ENCODE data around the gene CRIP2. TPM values are rescaled to one million over a fixed set of nuclear protein-coding genes. Genes with fewer than 3 reads are reported as not detected.

The CRIP2 gene
- total and polyA plus RNA-seq, 2 of the 8 experiments (the other 6 are each of a cell fraction or from before 2014, with no cell fraction given): 4.2 to 13.5 TPM

- Histone ChIP-seq H3K4me3 (ENCODE audit: extremely low read depth in 1 of 4, insufficient read depth in 2 of 4, low read depth in 3 of 4, low read length in 4 of 4) (peak overlapping the region; percentile 12 to 59 (median 34); a peak in 5 of 8 replicates), H2BK15ac (ENCODE audit: low read length) (no peak overlapping the region), H3K79me2 (ENCODE audit: control insufficient read depth in 1 of 2, insufficient read depth in 2 of 2, low read length in 2 of 2) (no peaks in the 10 kb centered on the region), H4K8ac (ENCODE audit: extremely low read depth, insufficient read depth, low read length) (peak overlapping the region; percentile 68), H2AK5ac (ENCODE audit: low read depth, low read length) (no peak overlapping the region), H4K20me1 (replicated peaks in 1 of 2; ENCODE audit: control insufficient read depth in 1 of 2, insufficient read depth in 2 of 2, low read length in 2 of 2) (no peaks in the 10 kb centered on the region), H3K36me3 (ENCODE audit: control insufficient read depth in 2 of 4, insufficient read depth in 4 of 4, low read length in 3 of 4) (no peaks in the 10 kb centered on the region; a peak in 1 of 8 replicates), H3K14ac (ENCODE audit: insufficient read length) (no peak overlapping the region), H2AFZ (ENCODE audit: low read length) (no peak overlapping the region; the same call in 1 of the 2 replicates), H3K9me3 (ENCODE audit: insufficient read depth in 2 of 2, low read depth in 1 of 2, low read length in 1 of 2) (peaks cover 3 to 44% of the 10 kb centered on the region in 2 experiments; a peak in 3 of 4 replicates), H3K4me2 (ENCODE audit: insufficient read depth in 1 of 2, low read depth in 2 of 2, low read length in 2 of 2) (peak overlapping the region in 1 of 2 experiments; percentile 83), H4K91ac (replicated peaks; ENCODE audit: insufficient read length, low read length) (no peak overlapping the region), H2BK5ac (ENCODE audit: low read depth, low read length) (no peak overlapping the region), H2BK20ac (ENCODE audit: low read length) (no peak overlapping the region), H2BK12ac (ENCODE audit: low read depth, low read length) (no peak overlapping the region), H3K9ac (replicated peaks in 1 of 4; ENCODE audit: extremely low read depth in 1 of 4, low read depth in 3 of 4, low read length in 3 of 4) (no peak overlapping the region; a peak in 1 of 7 replicates), H3K23ac (ENCODE audit: insufficient read length) (no peak overlapping the region), H3K56ac (replicated peaks; ENCODE audit: insufficient read length, low read depth, low read length) (no peak overlapping the region), H3K79me1 (ENCODE audit: low read depth, low read length) (no peaks in the 10 kb centered on the region), H3K23me2 (ENCODE audit: low read depth, low read length) (no peaks in the 10 kb centered on the region; the same call in 1 of the 2 replicates), H3K4ac (replicated peaks; ENCODE audit: insufficient read length, low read depth, low read length) (no peak overlapping the region), H3K18ac (ENCODE audit: extremely low read depth, low read length) (no peak overlapping the region), H3K4me1 (replicated peaks in 1 of 4; ENCODE audit: control insufficient read depth in 3 of 4, insufficient read depth in 4 of 4, low read length in 3 of 4) (peaks cover 0 to 4% (median 0%) of the 10 kb centered on the region in 4 experiments; a peak in 3 of 7 replicates), H3K27ac (ENCODE audit: low read depth, low read length) (no peak overlapping the region), H4K5ac (ENCODE audit: insufficient read length, low read depth, low read length) (no peak overlapping the region), H3K27me3 (replicated peaks in 1 of 4; ENCODE audit: control insufficient read depth in 3 of 4, extremely low read depth in 1 of 4, insufficient read depth in 3 of 4, low read length in 3 of 4) (peaks cover 9 to 37% (median 25%) of the 10 kb centered on the region in 4 experiments), H2BK120ac (replicated peaks; ENCODE audit: low read depth, low read length) (no peak overlapping the region)
- POLR2A ChIA-PET (ENCODE audit: partially characterized antibody): no interaction called here
- 33% methylated on average over 29 of the region's 67 CpGs; no CpG with 5 or more reads in 1 of the 2 experiments for WGBS, 2 experiments (ENCODE audit: extremely low coverage in 1 of 2, insufficient coverage in 1 of 2, insufficient read length in 1 of 2, insufficient replicate concordance in 2 of 2, low coverage in 1 of 2, low lambda C conversion rate in 2 of 2, missing lambda C conversion rate in 1 of 2)
- FAIRE-seq: no peak
- CTCF ChIA-PET (ENCODE audit: partially characterized antibody): interaction anchor here (0.6 to 1.3 kb wide), 7 partner anchors 9 to 56 kb away, joined by 3 to 5 read pairs (median 3); no protein-coding TSS in a partner anchor
- peak in 1 of 2 experiments; percentile 83 for DNase-seq (ENCODE audit: low read depth in 1 of 2, low spot score in 2 of 2)
- TF ChIP-seq POU5F1 (IDR thresholded peaks at IDR 0.05; ENCODE audit: low read depth, low read length): no peak
- peak; percentile 58 for TF ChIP-seq ASH2L (IDR thresholded peaks at IDR 0.05; ENCODE audit: low read length)
- peak; percentile 25; the same call in 1 of the 2 replicates for TF ChIP-seq TAF1 (IDR thresholded peaks at IDR 0.05; ENCODE audit: low read depth, low read length)
- no peak for TF ChIP-seq EGR1 (IDR thresholded peaks at IDR 0.05; ENCODE audit: borderline replicate concordance, low read depth, low read length)
- no peak for TF ChIP-seq ATF3 (IDR thresholded peaks at IDR 0.05; ENCODE audit: insufficient read depth, low read depth, low read length)
- no peak for TF ChIP-seq SIN3A (conservative IDR thresholded peaks at IDR 0.05 in 1 of 2, IDR thresholded peaks at IDR 0.05 in 1 of 2; ENCODE audit: low read depth in 1 of 2, low read length in 2 of 2)
- no peak for TF ChIP-seq JUND (IDR thresholded peaks at IDR 0.05; ENCODE audit: low read length)
- no peak for TF ChIP-seq RBBP5 (IDR thresholded peaks at IDR 0.05; ENCODE audit: borderline replicate concordance, low read depth, low read length)
- no peak for TF ChIP-seq JUN (IDR thresholded peaks at IDR 0.05; ENCODE audit: low read depth, low read length)
- TF ChIP-seq SIX5 (IDR thresholded peaks at IDR 0.05; ENCODE audit: low read depth, low read length): no peak
- no peak for TF ChIP-seq POLR2AphosphoS5 (IDR thresholded peaks at IDR 0.05; ENCODE audit: low read depth, low read length)
Observed at GRCh38 chr14:105527826-105528585, 53.4 kb downstream of the CRIP2 start.
